Tongue (tissue), 2 donors: ENCODE results near the gene HOXB3. TPM values are rescaled to one million over a fixed set of nuclear protein-coding genes. Genes with fewer than 3 reads are reported as not detected.
"Not testable (repeated sequence)": the region's sequence is repeated elsewhere in the genome, so short reads cannot be mapped to it uniquely, and the experiment has no call there.

Source experiments
- DNase-seq: peaks from one replicate; pipeline ENCODE4 v3.0.0-alpha.2; 2015
- total RNA-seq: library from RNA; depleted of rRNA; stranded (reverse); fragments of >200 nt; gene quantifications from one replicate; pipeline ENCODE4 v1.2.3, GENCODE V29; 2014

HOXB3 gene
- total RNA-seq, 1 donor from 2014 or later, result 3.4 TPM

DNA sequence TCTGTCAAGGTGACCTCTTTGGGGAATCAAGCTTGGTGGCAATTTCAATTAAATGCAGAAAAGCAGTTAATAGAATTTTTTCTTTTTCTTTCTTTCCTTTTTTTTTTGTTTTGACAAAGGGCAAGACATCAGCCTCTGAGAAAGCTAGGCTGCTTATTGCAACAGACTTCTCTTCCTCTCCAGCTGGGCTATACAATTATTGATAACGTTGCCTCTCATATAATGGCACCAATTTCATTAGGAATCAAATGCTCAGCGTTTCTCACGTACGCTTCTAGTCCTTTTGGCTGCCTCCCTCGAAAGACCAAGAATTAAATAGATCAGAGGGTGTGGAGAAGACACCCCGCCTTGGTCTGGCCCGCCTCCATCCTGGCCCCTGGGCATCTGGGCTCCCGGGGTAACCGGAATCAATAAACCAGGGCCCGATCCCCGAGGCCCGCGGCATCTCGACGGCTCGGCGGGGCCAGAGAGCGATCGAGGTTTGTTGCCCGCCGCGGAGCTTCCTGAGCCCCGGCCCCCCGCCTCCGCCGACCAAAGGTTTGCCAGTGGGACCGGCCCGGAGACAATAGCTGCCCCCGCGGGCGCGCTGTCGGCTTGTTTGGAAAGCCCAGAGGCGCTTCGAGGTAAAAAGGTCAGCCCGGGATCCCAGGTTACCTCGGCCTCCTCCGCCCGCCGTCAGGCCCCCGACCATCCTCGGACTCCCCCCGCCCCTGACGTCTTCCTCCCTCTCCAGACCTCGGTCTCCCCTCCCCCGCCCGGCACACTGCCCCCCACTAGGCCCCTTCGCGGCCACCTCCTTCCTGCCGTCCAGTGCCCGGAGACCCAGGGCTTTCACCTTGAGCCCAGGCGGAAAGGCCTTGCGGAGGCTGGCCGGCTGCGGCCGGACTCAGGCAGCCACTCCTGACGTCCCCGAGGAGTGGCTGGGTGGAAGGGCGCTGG is 63.2 kb downstream of the HOXB3 start:
- no peak for DNase-seq

DNA sequence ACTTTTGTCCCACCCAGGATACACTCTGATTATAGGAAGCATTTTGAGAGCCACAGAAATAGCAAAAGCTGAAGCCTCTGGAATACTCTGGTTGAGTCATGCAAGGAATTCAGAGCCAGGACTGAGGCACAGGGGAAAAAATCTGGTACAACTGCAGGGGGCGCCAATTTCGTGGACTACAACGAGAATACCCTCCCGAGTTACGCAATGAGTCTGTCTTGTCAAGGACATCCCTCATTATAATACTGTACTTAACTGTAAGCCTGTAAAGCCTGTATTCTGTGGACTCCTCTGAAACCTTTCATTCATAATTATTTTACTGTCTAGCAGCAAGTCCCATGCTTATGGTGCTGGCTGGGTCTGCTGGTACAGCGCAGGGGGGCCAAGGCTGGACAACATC is 67.0 kb downstream of the HOXB3 start:
- no peak for DNase-seq

GRCh38 chr17:48522031-48522653 is 67.9 kb downstream of the HOXB3 start:
- peak; percentile 40 for DNase-seq

DNA sequence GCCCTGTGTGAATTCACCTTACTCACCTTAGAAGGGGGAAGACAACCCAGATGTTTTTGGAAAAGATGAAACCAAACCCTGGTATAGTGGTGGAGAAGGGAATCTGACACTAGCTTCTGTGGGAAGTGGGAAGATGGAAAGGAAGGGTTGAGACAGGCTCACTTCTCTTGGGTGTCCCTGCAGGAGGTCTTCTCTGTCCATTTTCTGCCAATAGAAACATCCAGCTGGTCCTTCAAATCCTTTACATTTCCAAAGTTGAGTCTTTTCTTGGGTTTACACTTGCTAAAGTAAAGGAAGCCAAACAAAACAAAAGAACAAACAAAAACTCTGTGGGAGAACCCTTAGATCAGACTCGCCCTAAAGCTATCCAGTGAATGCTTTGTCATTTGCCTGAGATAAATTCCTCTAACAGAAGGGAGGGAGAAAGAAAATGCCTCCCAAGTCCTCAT is 69.4 kb downstream of the HOXB3 start:
- DNase-seq, result no peak

DNA sequence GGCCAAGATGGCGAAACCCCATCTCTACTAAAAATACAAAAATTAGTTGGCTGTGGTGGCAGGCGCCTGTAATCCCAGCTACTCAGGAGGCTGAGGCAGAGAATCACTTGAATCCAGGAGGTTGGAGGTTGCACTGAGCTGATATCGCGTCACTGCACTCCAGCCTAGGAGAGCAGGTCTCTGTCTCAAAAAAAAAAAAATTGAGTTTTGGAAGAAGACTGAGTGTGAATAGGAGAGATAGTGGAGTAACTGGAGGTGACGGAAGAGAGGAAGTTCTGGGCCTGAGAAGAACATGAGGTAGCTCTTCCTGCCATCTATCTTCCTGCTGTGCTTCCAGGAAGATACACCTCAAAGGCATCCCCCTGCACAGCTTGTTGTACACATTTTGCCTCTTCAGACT is 70.6 kb downstream of the HOXB3 start:
- DNase-seq, result no peak

DNA sequence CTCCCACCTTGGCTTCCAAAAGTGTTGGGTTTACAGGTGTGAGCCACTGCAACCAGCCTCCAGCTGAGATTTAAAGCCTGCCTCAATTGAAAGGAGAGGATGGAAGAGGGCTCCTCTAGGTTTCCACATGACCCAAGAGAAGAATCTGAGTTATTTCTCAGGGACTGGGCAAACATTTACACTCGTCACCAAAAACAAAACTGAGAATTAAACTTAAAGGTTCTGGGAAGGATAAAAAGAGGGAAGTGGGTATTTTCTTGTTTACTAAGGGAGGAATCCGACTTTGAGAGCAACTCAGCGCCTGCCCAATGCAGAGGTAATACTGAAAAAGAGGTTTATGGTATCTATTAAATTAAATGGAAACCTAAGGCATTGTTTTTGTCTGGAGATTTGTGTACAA is 72.6 kb downstream of the HOXB3 start:
- DNase-seq, result no peak

GRCh38 chr17:48515925-48516900 is 73.8 kb downstream of the HOXB3 start:
- DNase-seq, result no peak

GRCh38 chr17:48514477-48514876 is 75.6 kb downstream of the HOXB3 start:
- no peak for DNase-seq

DNA sequence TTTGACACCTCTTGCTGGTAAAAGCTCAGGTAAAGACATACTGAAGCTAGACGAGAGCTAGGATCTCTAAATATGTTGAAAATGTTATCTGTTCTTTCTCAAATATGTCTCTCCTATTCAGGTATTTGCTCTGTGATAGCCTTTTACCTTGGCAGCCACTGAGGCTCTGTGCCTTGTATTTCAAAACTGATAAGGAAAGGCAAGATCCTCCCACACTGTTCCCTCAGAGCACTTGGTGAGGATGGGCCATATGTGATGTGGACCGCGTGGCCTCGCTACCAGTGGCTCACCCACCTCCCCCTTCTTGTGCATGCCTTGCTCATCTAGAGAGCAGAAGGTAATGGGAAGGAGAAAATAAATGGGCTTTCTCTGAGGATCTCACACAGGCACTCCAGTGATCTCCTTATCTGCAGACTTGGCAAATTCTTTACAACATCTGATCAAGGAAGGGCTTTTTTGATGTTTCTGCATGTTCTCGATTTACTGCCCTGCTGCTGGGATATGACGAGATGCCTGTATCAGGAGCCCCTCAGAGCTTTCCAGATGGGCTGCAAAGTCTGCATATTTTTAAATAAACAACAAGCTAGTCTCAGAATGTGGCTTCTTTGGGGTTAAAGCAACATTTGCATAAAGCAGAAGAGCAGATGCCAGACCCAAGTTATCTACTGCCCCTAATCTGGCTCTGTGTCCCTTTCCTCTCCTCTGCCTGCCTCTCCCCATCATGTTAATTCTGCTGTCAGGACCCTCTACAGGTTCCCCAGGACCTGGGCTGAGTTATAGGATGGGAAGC is 76.2 kb downstream of the HOXB3 start:
- DNase-seq, result no peak

GRCh38 chr17:48513097-48513496 is 76.9 kb downstream of the HOXB3 start:
- no peak for DNase-seq

DNA sequence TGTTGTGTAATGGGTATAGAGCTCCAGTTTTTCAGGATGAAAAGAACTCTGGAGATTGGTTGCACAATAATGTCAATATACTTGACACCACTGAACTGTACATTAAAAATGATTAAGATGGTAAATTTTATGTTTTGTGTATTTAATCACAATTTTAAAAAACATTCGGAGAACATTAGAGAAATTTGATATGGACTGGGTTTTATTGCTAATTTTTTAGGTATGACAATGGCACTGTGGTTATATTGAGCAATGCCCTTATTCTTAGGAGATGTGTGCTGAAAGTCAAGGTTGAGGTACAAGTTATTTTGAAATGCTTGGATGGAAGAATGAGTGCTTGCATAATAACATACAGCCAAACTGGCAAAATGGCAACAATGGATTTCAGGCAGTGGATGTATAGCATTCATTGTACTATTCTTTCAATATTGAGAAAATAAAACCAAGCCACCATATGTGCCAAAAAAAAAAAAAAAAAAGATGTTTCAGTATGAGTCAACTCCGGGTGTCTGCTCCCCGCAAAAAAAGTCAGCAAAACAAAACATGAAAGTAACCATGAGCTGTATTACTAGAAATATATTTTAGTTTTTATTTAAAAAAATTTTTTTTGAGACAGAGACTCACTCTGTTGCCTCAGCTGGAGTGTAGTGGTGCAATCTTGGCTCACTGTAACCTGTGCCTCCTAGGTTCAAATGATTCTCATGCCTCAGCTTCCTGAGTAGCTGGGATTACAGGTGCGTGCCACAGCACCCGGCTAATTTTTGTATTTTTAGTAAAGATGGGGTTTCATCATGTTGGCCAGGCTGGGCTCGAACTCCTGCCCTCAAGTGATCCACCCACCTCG is 79.1 kb downstream of the HOXB3 start:
- no peak for DNase-seq

GRCh38 chr17:48510381-48510760 is 79.7 kb downstream of the HOXB3 start:
- no peak for DNase-seq

GRCh38 chr17:48509708-48510107 is 80.3 kb downstream of the HOXB3 start:
- not testable (repeated sequence) for DNase-seq

GRCh38 chr17:48506246-48506645 is 83.8 kb downstream of the HOXB3 start:
- DNase-seq, result no peak

GRCh38 chr17:48505788-48506187 is 84.3 kb downstream of the HOXB3 start:
- no peak for DNase-seq

DNA sequence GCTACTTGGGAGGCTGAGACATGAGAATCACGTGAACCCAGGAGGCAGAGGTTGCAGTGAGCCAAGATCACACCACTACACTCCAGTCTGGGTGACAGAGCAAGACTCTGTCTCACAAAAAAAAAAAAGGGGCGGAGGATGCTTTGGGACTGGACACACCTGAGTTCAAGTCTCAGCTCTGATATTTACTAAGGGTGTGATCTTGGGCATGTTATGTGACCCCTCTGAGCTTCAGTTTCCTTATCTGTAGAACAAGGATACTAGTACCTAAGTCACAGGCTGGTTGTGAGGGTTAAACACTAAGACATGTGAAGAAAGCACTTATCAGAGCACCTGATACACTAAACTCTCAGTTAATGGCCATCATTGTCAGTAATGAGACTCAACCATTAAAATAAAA is 85.1 kb downstream of the HOXB3 start:
- no peak for DNase-seq

- no peak for DNase-seq
These were observed 86.3 kb downstream of the HOXB3 start for GRCh38 chr17:48503747-48504146.

- no peak for DNase-seq
These were observed 87.1 kb downstream of the HOXB3 start for GRCh38 chr17:48502901-48503300.

DNA sequence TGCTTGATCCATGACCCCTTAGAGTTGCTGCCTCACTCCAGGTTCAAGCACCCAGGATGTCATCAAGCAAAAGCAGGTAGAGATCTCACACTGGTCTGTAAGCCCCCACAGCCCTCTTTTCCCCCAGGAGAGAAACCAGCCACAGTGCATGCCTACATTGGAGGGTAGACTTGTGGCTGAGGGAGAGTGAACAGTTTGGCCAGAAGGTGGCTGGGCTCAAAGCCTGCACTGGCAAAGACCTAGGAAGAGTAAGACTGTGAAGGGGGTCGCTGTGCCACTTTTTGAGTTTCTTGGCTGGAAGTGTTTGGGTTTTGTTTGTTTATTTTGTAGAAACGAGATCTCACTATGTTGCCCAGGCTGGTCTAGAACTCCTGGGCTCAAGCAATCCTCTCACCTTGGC is 87.7 kb downstream of the HOXB3 start:
- no peak for DNase-seq
